HG03064 (cell line): ENCODE data around the gene BRCC3.

Experiments
- ATAC-seq: cut with Tn5 transposase; IDR thresholded peaks from one replicate; pipeline ENCODE4 v1.9.1; 2021; ENCODE audit warnings: low read depth; ENCODE audit not compliant: unreplicated experiment

Gene BRCC3

DNA sequence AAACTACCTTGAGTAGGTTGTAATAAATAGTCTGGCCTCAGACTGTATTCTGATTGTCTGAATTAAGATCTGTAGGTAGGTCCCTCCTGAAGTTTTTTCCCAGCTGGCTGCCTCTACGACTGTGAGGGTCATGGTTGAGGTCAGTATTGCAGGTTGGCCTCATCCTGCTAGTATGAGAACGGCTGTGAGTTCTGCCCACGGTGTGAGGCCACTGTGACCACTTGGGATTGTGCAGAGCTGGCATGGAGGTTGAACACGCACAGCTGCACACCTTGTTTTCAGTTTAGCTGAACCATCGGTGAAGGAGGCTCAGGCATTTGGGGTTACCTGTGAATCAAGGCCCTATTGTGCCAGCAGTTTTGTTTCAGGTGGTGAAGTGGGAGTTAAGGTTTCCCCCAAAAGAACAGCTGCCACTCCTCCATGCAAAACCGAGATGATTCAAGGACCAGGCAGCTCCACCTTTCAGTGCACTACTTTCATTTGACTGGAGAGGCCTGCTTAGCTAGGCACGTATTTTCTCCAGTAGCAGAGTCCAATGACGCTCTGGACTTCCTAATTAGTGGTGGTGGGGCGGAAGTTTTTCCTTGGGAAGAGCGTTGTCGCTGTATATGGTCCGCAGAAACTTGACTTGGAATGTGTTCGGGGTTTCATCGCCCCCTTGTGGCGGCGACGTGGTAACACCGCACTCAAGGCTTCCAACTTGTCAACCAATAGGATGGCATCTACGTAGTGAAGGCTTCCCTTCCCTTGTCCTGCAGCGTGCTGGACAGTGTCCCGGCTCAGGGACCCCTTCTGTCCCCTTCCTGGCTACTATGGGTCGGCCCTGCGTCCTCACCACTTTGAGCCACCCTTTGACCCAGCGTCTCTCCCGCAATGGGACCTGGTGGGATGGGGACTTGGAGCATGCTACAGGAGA, 14.2 kb upstream of the BRCC3 start:
- no peak for ATAC-seq

DNA sequence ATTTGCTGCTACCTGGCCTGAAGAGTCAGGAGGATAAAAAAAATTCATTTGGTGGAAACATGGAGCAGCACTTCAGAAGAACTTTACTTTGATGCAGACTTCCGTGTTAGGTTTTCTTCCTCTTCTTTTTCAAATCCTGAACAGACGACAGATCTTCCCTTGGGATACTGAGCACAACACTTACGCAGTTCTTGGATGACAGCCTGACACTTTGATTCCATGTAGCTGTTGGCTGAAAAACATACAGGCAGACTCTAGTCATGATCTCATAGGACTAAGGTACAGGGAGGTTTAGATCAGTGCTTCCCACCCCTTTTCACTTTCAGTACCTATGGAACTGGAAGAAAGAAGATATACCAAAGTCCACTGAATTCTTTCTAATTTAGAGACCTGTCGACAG, 9.5 kb upstream of the BRCC3 start:
- no peak for ATAC-seq

DNA sequence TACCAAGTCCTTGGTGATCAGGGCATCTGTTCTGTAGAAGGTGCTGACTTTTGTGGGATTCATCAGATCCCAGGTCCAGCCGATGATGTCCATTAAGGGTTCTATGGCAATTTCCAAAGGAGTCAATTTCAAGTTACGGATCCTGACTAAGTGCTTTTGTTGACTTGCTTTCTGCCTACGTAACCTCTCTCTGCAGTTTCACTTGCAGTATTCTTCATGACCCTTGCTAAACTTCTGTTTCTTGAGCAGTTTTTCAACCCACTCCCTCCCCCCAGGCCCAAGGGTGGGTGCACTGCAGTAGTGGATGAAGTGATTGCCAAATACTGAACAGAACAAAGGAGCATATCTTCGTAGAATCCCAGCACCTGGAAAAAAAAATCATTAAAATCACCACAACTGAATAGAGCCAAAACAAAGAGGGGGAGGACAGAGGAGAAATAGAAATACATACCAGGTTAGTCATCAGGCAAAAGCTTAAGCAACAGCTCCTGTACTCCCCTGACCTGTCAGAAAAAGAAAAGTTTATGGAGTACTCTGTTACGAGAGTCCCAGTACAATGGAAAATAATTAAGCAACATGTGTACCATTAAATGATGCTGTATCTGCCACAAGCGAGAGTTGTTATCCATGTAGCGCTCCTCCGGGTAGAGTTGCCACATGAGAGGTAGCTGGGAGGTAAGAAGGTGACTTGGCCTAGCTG, 6.1 kb upstream of the BRCC3 start:
- ATAC-seq: no peak

DNA sequence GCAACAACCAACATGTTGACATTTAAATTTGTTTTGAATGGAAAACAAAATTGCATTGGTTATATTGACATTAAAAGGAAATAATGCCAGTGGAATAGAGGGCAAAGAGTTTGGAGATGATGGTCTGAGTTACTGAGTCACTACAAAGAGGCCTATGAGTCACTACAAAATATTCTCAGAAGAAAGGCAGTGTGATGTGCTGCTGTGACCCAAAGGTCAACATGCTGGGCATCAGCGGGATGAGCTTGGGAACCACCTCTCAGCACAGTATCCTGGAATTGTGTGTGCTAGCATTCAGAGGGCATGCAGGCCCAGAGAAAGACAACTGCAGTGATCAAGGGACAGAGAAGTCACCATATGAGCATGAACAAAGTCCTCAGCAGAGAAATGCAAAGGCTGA, 3.1 kb upstream of the BRCC3 start:
- ATAC-seq: no peak

DNA sequence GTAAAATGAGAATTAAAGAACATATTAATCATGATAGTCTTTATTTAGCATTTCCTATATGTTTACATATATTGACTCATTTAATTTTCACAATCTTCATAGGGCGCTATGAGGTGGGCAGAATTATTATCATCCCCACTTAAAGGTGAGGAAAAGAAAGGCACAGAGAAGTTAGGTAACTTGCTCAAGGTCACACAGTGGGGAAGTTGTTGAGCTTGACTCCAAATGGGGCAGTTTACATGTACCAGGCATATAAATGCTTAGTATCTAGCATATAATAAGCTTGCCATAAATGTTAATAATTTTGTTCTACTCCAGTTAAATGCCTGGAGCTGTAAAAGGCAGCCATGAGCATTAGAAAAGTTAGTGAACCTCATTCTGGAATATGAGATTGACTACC, 1.9 kb upstream of the BRCC3 start:
- ATAC-seq: no peak

DNA sequence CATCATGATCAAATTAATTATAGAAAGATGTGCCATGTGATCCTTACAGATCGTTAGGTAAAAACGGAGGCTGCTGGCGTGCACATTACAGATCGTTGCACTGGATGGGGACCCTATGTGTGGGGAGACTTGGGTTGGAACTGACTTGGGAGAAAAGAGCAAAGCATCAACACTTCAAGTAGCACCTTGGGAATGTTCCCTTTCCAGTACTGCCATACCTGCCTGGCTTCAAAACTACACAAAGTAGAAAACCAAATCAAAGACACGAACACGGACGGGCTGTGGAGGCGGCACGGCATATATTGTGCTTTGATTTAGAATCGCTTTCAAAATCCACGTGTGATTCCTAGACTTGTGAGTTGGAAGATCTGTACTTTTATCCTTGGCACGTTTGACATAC, 1.3 kb upstream of the BRCC3 start:
- ATAC-seq: no peak

DNA sequence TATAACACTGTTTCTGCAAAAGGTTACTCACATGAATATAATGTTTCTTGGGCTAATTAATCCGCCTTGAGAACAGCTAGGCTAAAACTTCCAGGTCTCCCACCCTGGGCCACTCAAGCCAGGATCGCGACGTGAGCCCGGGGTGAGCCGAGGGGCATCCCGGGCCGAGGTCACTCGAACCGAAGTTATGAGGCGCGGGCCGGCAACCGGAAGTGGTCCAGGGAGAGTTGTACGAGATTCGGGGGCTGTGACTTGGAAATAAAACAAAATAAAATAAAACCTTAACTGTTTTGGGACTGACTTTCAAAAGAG, 689 bp upstream of the BRCC3 start:
- peak; percentile 18 for ATAC-seq

DNA sequence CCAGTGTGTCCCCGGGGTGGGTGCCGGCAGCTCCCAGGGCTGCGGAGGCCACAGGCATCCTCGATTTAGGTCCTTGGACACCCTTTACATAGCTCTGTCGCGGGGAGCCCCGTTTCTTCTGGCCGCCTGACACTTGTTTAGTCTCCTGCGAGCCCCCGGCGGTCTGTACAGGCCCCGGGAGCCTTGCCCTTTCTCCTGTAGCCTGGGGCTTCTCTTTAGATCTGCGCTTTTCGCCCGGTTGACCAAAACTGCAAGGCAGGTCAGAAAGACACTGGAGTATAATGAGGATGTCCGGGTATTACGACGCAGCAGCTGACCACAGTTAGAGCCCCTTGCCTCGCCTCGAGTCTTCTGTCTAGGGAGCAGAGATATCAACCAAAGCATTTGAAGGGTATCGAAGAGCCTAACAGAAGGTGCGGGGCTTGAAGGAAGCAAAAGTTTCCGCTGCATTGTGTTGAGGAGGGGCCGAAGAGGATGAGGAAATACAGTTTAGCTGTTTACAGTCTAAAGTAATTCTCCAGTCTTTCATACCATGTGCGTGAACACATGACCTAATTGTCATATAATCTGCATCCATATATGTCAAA, 479 bp downstream of the BRCC3 start:
- no peak for ATAC-seq

DNA sequence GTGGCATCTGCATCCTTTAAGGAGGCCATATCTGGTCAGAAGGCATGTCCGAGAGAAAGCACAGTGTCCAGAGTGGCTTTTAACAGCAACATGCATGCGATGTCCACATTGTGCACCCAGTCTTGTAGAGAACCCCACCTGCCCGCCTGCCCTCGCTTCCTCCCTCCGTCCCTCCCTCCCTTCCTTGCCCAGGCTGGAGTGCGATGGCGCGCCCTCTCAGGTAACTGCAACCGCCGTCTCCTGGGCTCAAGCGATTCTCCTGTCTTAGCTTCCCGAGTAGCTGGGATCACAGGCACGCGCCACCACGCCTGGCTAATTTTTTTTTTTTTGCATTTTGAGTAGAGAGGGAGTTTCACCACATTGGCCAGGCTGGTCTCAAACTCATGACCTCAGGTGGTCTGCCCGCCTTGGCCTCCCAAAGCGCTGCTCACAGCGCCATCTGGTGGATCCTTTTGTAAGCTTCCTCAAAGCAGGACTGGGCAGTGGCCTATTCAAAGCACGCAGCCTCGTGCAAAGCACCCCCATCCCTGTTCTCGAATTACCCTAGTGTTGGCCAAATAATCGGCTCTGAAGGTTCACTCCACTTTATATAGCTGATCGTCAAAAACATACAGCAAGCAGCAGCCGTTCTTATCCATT, 15.0 kb downstream of the BRCC3 start:
- no peak for ATAC-seq

DNA sequence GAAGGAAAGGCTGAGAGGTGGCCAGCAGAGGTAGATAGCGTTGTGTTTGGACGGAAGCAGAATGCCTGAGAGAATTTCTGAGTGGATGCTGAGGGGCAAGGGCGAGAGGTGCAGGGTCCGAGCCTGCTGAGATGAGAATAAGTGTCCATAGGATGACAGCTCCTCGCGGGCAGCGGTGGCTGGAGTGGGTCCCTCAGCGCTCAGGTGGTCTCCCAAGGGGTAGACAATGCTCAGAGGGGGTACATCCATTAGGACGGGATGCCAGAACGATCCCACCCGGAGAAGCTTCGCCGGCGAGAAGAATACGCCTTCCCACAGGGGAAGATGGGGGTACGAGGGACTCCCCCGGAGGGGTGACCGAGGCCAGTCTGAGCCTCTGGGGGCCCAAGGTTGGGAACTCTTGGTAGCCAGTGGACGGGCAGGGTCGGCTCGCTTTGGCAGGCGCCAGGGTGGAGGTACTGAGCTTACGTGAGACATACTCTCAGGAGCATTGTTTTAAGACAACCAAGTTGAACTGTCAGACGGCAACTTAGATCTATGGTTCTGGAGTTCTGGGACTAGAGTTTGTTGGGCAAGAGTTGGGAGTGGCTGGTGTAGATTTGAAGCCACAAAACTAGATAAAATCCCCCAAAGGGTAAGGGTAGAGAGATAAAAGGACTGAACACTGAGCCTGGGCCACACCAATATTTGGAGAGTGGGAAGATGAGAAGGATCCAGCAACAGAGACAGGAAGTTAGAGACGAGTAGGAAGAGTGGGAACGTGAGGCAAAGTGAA, 15.8 kb downstream of the BRCC3 start:
- no peak for ATAC-seq

DNA sequence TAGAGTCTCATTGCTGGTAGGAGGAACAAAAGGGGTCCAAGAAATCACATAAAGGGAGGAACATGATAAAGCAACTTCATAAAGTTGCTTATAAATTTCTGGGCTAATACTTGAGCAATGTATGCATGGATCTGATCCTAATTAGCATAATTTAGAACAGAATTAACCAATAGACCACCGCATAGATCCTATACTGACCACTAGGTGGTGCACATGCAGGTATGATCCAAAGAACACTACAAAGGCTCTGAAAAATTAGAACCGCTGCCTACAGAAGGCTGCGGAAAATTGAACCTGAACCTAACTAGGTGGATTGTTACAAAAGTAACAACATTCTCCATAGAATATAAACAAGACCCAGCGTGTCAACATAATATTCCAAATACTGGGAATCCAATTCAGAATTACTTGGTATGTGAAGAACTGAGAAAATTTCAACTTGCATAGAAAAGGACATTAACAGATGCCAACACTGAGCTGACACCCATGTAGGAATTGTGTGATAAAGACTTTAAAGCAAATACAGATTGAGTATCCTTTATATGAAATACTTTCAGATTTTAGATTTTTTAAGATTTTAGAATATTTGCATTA, 23.3 kb downstream of the BRCC3 start:
- ATAC-seq: no peak

DNA sequence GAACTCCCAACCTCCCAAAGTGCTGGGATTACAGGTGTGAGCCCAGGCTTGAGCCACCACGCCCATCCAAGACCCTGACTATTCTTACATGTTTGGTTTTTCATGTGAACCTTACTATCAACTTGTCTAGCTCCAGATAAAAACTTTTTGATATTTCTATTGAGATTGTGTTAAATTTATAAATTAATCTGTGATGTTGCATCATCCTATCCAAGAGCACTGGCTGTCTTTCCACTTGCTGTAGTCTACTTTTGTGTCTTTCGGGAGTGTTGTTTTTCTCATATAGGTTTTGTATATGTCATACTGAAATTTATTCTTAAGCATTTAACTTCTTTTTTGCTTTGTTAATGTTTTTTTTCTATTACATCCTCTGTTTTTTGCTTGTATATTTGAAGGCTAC, 34.6 kb downstream of the BRCC3 start:
- no peak for ATAC-seq

DNA sequence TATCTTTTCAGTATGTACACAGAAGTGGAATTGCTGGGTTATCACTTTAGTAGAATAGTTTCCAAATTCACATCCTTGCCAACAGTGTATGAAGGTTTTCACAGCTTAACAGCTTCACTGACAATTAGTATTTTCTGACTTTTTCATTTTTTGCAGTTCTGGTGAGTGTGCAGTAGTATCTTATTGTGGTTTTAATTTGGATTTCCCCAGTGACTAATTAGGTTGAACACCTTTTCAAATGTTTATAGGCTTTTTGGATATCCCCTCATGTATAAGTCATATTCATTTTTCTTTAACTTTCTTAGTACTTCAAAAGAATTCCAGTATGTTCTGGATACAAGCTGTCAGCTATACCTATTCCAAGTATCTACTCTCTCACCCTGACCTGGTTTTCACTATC, 37.1 kb downstream of the BRCC3 start:
- ATAC-seq: no peak

DNA sequence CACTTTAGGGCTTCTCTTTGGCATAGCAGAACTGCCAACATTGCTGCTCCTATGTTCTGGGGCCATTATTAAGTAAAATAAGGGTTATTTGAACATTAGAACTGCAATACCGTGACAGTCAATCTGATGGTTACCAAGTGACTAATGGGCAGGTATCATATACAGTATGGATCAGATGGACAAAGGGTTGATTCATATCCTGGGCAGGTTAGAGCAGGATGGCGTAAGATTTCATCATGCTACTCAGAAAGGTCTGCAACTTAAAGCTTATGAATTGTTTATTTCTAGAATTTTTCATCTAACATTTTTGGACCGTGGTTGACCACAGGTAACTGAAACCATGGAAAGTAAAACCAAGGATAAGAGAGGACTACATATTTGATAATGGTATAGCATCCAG, 40.9 kb downstream of the BRCC3 start:
- ATAC-seq: no peak

DNA sequence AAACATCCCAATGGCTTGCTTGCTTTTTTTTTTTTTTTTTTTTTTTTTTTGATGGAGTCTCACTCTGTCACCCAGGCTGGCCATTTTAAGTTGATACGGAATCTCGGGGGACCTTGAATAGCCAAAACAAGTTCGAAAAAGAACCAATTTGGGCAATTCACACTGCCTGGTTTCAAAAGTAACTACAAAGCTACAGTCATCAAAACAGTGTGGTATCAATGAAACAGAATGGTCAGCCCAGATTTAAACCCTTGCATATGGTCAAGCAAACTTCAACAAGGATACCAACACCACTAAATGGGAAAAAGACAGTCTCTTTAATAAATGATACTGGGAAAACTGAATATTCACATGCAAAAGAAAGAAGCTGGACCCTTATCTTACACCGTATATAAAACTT, 41.8 kb downstream of the BRCC3 start:
- ATAC-seq: no peak

DNA sequence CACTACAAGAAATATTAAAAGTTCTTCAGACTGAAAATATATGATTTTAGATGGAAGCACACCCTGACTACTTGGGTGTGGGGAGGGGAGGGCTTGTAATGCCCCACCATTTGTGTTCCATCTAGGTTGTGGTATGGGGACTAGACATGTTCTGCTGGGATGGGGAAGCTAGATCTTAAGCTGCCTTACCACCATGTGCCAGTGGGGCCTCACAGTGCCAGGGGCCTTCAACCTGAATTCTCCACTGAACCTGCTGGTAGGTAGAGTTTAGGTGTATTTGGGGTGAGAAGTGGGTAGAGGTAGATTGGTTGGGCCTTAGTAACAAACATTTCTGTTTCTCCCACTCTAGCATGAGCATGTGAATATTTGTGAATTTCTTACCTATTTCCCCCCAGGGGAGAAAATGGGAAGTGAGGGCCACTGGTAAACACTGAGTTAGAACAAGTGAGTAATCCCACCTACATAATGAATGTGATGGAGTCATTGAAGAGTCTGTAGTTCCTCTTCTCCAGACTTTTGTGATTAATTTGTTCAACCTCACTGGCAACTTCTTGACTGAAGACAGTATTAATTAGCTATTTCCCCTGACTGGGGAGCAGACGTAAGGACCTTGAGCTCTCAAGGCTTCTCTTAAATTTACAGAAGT, 44.0 kb downstream of the BRCC3 start:
- no peak for ATAC-seq

DNA sequence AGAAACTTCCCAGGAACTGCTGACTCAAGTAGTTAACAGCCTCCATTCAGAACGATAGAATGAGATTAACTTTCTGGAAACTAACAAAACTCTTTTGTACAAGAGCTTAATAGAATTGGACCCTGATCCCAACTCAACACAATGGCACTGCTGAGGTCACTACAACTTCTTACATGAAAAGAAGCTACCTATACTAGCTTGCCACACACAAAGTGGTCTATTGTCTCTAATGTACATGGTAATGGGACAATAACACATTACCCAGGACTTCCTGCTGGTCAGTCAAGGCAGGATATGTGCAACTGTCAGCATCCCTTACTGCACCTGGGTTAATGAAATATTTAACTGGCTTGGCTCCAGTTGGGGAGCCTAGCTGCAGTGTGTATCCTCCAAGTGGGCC, 56.2 kb downstream of the BRCC3 start:
- no peak for ATAC-seq

DNA sequence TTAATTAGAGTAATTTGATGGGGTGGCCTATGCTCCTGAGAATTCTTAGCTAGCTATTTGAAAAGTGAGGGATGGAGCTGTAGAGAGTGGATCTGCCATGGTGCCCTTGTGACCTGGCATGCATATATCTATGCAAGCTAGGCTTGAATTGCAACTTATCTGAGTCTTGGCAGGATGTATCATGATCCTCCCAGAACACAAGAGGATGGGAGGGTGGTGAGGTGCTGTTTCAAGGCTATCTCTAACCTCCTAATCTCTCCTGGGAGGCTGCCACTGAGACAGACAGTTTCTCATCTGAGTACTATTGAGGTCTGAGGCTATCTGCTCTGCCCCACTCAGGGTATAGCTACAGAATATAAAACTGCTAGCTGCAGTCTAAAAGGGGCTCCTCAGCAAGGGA, 56.6 kb downstream of the BRCC3 start:
- no peak for ATAC-seq

DNA sequence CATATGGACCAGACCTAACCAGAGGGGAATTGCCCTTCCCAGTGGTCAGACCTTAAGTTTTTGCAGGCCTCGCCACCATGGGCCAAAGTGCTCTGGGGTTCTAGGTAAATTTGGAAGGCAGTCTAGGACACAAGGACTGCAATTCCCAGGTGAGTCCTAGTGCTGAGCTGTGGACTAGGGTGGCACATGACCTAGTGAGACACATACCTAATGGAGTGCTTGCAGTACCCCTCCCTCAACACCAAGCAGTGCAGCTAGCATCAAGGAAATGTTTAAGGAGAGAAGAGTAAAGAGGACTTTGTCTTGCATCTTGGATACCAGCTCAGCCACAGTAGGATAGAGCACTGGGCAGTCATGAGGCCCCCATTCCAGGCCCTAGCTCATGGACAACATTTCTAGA, 60.8 kb downstream of the BRCC3 start:
- ATAC-seq: no peak

DNA sequence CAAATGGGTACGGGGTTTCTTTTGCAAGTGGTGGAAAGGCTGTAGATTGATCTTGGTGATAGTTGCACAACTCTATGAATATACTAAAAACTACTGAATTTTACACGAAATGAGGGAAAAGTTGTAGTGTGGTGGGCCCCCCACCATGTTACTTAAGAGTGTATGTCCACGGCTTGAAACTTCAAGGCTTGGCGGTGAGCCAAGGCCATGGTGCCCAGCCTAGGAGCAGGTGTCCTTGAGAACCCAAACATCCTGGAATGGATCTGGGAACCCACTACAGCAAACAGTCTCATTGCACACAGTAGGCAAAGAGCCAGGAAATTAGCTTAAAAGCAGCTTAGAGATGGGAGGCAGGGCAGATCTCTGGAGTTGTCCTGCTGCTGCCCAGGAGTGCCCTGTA, 62.9 kb downstream of the BRCC3 start:
- ATAC-seq: no peak
